ENCODE measurements around the gene LNX1.

LNX1 gene

GRCh38 chr4:53531585-53532224 lies 59.6 kb downstream of the LNX1 start:
- H3K27ac ChIP-seq, result no peak overlapping the region
- TF ChIP-seq CTCF (IDR thresholded peaks at IDR 0.05) (no peak), ZFX (IDR thresholded peaks at IDR 0.05; ENCODE audit: borderline replicate concordance) (no peak)

DNA sequence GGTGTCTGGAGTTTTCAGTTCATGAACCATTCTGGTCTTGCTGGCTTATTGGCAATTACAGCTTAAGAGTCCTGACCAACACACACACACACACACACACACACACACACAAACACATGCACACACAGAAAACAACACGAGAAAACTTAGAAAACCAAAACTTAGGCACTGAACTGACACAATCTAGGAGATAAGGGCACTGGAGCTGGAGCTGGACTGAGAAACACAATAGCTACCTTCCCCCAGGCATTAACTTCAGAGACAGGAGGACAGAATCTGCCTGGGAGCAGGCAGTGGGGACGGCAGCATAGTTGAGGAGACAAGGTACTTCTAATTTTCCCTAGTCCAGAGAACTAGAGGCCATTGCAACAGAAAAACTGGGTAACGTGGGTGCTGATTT lies 62.3 kb downstream of the LNX1 start:
- TF ChIP-seq CTCF (IDR thresholded peaks at IDR 0.05) (no peak), ZFX (IDR thresholded peaks at IDR 0.05; ENCODE audit: borderline replicate concordance) (no peak)
- H3K27ac ChIP-seq, result no peak overlapping the region

DNA sequence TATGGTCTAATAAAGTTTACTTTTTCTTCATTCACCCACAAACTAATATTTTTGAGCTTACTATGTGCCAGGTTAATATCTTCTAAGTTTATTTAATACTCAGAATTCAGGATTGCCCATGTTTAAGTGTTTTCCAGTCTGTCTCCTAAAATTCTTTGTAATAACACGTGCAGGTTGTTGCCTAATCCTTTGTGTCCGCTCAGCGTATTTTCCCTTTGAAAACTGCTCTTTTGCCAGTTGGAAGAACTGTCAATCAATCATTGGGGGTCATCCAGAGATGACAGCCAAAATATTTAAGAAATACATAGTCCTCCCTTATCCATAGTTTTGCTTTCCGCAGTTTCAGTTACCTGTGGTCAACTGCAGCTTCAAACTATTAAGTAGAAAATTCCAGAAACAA lies 63.4 kb downstream of the LNX1 start:
- TF ChIP-seq CTCF (IDR thresholded peaks at IDR 0.05), result no peak
- TF ChIP-seq ZFX (IDR thresholded peaks at IDR 0.05; ENCODE audit: borderline replicate concordance), result no peak

DNA sequence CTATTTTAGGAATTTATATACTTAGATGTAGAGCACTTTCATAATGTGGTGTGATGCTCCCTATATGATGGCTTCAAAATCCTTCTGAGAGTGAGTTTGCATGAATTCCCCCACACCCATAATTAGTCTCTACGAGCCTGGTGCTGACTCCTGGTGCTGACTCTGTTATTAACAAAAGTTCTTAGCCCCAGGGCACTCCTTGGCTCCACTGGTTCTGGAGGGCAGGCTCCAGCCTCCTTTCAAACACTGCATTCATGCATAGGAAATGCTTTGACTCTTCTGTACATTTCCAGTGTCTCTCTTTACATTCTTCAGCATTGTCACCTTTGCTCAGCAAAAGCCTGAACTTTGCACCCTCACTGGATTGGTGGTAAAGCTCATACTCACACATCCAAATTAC lies 64.0 kb downstream of the LNX1 start:
- no peak overlapping the region for H3K27ac ChIP-seq
- no peak for TF ChIP-seq CTCF (IDR thresholded peaks at IDR 0.05)
- TF ChIP-seq ZFX (IDR thresholded peaks at IDR 0.05; ENCODE audit: borderline replicate concordance), result no peak

More for the DNA sequence above, 63.4 kb downstream of the LNX1 start:
- H3K27ac ChIP-seq, result no peak overlapping the region

DNA sequence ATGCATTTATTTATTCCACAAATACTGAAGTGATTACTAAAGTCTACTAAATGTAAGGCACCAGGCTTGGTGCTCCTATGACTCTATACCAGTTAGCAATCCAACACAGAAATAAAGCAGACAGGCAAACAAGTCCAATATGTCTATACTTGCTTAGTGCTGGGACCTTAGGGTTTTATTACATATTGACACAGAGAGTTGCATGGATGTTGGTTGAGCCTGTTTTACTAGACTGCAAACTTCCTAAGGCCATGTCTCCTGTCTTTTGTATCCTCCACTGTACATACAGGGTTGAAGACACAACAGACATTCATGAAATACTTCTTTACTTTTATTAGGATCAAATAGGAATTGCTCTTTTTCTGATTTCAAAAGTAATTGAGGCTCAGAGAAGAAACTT lies 69.0 kb downstream of the LNX1 start:
- H3K27ac ChIP-seq, result no peak overlapping the region
- no peak for TF ChIP-seq CTCF (IDR thresholded peaks at IDR 0.05)
- TF ChIP-seq ZFX (IDR thresholded peaks at IDR 0.05; ENCODE audit: borderline replicate concordance), result no peak

GRCh38 chr4:53520116-53520515 lies 71.2 kb downstream of the LNX1 start:
- no peak overlapping the region for H3K27ac ChIP-seq
- TF ChIP-seq CTCF (IDR thresholded peaks at IDR 0.05), result no peak
- no peak for TF ChIP-seq ZFX (IDR thresholded peaks at IDR 0.05; ENCODE audit: borderline replicate concordance)

GRCh38 chr4:53518807-53519206 lies 72.5 kb downstream of the LNX1 start:
- H3K27ac ChIP-seq, result no peak overlapping the region
- TF ChIP-seq ZFX (IDR thresholded peaks at IDR 0.05; ENCODE audit: borderline replicate concordance) (no peak), CTCF (IDR thresholded peaks at IDR 0.05) (no peak)
